GM21528 (cell line): ENCODE measurements around the gene ODAD4.

Source experiments
- ATAC-seq: cut with Tn5 transposase; IDR thresholded peaks from one replicate; pipeline ENCODE4 v1.9.1; 2021; ENCODE audit warnings: mild to moderate bottlenecking, moderate library complexity; ENCODE audit not compliant: unreplicated experiment, low FRiP score

Gene ODAD4

DNA sequence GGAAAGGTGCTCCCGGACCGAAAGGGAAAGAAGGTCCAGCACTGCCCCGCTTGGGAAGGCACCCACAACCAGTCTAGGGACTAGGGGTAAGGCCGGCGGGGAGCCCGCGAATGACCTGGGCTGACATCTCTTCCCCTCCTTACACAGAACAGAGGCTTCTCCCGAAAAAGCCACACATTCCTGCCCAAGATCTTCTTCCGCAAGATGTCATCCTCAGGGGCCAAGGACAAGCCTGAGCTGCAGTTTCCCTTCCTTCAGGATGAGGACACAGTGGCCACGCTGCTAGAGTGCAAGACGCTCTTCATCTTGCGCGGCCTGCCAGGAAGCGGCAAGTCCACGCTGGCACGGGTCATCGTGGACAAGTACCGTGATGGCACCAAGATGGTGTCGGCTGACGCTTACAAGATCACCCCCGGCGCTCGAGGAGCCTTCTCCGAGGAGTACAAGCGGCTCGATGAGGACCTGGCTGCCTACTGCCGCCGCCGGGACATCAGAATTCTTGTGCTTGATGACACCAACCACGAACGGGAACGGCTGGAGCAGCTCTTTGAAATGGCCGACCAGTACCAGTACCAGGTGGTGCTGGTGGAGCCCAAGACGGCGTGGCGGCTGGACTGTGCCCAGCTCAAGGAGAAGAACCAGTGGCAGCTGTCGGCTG lies 37.6 kb downstream of the ODAD4 start:
- no peak for ATAC-seq

DNA sequence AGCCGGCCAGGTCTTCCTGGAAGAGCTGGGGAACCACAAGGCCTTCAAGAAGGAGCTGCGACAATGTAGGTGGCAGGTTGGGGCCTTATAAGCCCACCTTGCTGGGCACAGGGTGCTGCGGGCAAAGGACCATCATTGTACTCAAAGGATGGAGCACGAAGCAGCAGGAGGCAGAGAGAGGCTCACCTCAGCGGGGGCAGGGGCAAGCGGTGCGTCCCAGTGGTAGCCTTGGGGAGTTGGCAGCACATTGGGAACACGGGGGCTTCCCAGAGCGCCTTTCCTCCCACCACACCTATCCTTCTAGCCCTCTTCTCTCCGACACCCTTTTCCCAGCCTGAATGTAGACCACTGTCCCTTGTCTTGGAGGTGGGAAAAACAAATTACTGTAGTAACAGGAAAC lies 38.3 kb downstream of the ODAD4 start:
- no peak for ATAC-seq

DNA sequence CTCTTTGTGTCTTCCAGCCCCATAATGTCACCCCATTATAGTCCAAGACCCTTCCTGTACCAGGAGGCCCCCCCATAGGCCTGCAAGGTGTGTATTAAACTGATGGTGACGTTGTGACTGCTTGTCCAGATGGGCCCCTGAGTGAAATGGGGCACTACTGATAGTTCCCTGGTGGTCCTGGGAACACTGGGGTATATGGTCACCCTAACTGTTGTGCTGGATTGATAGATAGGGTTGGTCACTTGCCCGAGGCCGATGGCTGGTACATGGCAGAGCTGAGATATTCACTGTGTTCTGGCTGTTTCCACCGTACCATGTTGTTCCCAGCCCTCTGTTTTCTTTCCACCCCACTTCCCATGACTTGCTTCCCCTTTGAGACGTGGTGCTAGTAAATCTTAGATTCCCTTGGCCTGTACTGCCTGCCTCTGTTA lies 40.5 kb downstream of the ODAD4 start:
- ATAC-seq = no peak

DNA sequence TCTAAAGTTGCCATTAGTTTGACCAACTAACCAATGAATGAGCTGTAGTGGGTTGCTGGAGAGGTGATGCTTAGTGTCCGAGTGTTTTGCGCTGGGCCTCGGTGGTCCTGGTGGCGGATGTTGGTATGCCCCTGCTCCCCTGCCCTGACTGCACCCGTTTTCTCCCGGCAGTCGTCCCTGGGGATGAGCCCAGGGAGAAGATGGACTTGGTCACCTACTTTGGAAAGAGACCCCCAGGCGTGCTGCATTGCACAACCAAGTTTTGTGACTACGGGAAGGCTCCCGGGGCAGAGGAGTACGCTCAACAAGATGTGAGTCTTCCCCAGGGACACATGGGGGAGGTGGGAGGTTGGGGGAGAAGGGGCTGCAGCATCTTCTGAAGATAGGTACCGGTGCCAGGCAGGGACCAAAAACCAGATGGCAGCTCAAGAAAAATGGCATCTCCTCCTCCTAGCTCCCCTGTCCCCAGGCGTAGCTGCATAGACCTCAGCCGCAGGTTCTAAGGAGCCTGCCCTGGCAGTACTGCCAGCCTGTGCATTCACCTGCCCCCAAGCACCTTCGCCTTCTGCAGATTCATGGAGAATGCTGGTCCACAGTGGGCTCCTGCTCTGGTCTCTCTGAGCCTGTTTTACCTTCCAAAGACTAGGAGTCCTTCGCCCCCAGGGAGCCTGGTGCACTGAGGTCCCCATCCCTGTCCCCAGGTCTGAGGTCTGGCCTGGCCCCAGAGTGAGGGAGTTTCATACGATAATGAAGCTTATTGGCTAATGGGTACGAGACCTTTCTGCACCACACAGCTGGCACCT lies 41.5 kb downstream of the ODAD4 start:
- ATAC-seq = no peak

DNA sequence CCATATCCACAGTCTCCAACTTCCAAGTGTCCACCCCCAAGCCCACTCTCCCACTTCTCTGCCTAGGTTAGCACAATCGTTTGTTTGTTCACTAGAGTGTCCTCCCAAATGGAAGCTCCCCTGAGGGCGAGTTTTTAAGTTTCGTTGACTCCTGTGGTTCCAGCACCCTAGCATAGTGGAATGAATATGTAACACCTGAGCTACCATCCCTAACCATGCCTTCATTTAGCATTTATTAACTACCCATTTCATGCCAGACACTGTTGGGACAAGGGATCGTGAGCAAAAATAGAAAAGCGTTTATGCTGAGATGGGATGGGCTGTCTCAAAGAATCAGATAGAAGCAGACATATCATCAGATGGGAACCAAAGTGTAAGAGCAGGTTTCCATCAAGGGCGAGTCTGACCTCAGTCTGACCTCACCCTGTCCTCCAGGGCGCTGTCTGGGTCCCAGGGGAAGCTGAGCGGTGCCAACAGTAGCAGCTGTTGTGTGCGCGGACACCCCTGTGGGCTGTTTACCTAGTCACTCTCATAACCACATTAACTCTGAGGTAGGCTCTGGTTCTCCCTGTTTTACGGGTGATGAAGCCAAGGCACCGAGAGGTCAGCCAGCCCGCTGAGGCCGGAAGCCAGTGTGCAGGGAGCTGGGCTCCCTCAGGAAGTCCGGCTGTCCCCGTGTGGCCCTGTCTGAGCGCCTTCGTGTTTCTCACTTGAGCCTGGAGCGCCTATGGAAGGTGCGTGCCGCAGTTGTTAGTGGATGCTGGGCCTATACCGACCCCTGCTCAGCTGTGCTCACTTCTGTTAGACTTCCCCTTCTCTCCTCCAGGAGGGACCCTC lies 42.4 kb downstream of the ODAD4 start:
- ATAC-seq = no peak

DNA sequence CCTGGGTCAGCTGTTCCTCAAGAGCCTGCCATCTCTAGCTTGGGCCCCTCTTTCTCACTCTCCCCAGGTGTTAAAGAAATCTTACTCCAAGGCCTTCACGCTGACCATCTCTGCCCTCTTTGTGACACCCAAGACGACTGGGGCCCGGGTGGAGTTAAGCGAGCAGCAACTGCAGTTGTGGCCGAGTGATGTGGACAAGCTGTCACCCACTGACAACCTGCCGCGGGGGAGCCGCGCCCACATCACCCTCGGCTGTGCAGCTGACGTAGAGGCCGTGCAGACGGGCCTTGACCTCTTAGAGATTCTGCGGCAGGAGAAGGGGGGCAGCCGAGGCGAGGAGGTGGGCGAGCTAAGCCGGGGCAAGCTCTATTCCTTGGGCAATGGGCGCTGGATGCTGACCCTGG lies 43.0 kb downstream of the ODAD4 start:
- no peak for ATAC-seq

DNA sequence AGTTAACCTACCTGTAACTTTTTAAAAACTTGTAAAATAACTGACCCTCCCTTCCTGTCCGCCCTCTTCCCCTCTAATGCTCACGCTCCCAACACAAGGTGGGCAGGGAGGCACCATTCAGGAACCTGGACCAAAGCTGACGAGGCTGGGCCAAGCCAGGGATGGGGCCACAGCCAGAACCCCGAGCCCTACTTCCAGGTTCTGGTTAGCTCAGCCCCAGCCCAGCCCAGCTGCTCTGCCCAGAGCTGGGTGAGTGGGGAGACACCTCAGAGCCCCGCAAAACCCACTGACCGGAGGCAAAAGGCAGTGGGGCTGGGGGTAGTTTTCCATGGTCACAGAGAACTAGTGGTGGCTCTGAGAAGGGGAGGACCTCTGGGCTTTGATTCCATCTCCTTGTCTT lies 43.6 kb downstream of the ODAD4 start:
- ATAC-seq = no peak

DNA sequence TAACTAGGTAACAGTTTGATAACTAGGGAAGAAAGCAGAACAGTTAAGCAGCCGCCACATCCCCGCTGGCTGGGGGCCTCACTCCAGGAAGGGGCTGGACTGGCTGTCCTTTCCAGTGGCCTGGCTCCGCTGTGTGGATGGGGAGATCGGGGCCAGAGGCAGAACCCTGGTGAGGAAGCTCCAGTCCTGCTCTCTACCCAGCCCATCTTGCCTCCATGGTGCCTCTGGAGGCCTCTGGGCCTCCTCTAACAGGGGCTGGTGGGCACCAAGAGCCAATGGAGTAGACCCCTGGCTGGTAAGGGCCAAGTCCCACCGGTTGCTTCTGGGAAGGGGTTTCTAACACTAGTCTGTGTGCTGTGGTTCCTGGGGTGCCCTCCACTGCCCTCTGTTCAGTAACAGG lies 44.2 kb downstream of the ODAD4 start:
- no peak for ATAC-seq

DNA sequence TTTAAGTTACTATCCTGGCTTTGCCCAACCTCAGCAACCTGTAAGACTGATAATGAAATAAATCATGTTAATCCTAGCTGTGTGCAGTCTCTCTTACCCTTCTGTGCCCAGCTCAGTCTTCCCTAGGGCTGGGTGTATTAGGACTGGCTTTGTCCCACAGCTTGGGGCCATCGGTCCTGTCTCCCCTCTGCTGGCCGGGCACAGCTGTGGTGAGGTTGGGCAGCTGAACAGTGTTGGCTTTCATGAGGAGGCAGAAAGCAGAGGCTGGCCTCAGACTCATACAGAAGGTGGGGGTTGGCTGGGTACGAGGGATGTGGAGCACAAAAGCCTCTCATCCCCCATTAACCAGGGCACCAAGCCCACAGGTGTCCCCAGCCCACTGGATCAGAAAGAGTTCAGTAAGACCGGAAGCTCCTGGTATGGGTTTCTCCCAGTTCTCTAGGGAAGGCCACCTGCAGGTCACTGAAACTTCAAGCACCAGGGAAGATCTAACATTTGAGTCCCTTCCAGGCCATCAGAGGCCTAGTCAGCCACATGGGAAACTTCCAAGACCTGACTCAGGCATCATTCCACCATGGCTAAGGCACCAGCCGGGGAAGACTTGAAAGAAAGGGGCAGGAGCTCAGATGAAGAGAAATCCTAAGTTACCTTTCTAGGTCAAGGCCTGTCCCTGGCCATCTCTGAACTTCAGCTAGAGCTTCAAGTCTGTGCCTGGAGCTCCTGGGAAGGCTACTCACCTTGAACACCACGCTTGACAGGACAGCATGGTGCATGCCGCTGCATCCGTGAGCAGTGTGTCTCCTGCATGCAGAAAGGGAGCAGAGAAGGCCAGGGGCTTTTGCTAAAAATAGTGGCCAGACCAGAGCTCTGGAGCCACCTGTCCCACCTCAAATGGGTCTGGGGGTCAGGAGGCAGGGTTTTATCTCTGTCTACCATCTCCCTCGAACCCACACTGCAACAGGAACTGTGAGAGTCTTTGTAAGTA lies 45.0 kb downstream of the ODAD4 start:
- no peak for ATAC-seq

DNA sequence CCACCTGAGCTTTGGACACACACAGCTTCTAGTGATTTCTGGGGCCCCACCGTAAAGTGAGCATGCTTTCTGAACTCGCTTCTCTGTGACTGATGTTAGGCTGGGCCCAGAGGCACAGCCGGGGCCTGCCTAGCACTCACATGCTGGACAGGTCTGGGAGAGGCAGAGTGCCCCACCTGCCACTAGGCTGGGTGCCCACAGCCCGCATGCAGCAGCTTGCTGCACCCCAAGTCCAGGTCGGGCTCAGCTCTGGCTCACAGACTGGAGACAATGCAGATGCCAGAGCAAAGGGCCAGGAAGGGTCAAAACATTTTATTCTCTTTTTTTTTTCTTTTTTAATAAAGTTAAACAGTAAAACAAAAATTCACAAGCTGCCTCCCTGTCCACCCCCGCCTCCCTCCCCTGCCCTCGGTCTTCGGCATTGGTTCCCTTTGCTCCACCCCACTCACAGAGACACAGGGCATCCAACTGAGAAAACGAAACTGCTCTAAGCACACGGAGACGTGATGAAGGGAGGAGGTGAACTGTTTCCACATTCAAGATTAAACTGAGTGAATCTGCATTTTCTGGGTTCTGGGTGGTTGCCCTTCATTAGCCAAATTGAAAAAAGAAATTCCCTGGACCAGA lies 45.8 kb downstream of the ODAD4 start:
- no peak for ATAC-seq

DNA sequence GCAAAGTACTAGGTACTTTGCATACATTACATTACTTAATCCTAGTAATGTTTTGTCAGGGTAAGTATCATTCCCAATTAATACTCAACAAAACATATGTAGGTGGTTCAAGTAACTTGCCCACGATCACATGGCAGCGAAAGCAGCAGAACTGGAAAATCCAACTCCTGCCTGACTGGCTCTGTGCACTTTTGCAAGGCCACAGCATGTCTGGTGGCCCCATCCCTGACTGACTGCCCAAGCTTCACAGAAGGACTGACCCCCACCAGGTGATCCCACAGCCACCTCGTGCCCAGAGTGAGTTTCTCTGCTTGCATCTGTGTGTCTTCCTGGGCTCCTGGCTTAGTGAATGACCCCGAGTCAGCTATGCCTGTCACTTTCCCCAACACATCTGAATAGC lies 47.6 kb downstream of the ODAD4 start:
- no peak for ATAC-seq

DNA sequence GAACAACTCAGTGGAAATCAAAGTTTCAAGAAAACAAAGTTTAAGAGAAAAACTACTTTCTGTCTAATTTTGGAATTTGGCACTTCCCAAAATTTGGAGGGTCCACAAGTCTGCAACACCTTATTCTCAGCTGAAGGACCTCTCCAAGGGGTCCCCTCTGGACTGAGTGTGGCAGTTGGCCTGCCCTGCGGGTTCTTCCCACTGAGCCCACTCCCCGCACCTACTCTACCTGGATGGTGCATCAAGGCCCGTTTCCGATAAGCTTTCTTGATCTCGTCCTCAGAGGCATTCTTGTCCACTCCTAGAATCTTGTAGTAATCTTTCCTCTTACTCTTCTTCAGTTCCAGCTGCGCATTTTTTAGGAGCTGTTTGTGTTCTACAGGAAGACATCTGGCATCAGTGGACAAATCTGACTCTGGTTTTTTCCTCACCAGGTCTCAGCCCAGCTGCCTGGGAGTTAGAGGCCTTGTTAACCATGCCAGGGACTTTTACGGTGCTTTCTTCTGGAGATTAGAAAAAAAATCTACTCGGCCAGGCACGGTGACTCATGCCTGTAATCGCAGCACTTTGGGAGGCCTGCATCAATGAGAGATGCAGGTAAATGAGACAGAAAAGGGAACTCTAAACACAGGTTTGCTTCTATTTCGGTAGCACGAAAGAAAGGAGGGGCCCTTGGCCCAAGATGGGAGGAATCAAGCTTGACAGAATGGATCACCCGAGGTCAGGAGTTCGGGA lies 51.8 kb downstream of the ODAD4 start:
- ATAC-seq = no peak

DNA sequence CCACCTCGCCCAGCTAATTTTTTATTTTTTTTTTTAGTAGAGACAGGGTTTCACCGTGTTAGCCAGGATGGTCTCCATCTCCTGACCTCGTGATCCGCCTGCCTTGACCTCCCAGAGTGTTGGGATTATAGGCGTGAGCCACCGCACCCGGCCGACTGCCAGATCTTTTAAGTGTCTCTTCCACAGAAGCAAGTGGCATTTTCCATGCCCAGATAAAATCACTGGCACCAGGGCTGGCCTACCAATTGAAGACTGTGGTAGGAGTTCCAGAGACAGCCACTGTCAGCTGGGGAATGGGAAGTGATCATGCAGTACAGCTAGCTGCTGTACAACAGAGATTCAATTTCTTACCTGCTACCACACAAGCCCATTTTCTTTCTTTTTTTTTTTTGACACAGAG lies 54.0 kb downstream of the ODAD4 start:
- no peak for ATAC-seq

DNA sequence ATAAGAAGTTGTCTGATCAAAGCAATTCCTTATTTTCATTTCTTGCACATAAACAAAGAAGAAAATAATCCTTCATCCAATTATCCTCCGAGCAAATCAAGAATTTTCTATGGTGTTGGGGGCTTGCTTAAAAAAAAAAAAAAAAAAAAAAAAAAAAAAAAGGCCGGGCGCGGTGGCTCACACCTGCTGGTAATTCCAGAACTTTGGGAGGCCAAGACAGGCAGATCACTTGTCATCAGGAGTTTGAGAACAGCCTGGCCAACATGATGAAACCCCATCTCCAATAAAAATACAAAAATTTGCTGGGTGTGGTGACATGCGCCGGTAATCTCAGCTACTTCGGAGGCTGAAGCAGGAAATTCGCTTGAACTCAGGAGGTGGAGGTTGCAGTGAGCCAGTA lies 55.5 kb downstream of the ODAD4 start:
- ATAC-seq = no peak

DNA sequence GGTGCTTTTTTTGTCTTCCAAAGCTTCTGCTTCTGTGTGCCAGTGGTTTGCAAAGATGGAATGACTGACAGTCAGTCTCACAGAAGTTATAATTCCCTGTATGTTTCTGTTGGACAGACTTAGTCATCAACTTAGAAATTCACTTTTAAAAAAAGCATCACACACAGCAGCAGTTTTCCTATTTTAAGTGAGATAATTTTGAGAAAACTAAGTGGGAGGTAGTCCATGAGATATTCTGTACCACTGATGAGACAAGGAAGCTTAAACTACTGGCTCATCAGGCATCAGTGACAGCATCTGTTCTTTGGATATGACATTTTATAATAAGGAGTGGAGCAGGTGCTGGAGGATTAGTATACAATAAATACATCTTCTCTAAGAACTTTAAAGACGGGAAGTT lies 56.2 kb downstream of the ODAD4 start:
- ATAC-seq = no peak

DNA sequence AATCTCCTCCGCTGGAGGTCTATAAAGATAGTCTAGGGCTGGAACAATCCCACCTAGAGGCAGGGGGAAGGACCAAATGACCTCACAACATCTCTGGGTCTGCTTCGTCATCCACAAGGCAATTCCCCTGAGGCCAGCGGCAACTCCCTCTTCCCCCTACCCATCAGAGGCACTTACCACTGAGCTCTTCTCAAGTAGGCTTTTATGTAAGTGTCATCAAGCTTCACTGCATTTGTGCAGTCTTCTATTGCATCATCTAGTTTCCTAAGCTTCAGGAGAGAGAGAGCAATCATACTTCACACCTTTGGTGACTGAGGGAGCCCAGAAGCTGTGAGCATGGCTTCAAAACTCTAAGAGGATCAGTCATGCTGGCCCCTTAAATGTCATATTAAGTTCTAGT lies 57.2 kb downstream of the ODAD4 start:
- ATAC-seq = no peak

DNA sequence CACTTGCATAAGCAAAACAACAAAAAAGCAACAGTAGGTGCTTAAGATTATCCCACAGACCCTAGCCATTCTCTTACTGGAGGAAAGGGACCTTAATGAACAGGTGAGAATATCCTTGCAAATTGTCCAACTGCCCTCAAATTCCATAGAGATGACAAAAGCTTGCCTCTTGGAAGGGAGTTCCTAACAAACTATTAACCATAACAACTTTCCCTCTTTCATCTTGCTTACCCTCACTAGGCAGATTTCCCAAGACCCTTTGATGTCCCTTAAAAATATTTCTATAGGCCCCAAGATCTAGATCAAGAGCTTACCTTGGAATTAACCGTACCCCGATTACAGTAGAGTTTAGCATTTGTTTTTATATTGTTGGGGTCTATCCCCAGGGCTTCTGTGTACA lies 58.0 kb downstream of the ODAD4 start:
- no peak for ATAC-seq

DNA sequence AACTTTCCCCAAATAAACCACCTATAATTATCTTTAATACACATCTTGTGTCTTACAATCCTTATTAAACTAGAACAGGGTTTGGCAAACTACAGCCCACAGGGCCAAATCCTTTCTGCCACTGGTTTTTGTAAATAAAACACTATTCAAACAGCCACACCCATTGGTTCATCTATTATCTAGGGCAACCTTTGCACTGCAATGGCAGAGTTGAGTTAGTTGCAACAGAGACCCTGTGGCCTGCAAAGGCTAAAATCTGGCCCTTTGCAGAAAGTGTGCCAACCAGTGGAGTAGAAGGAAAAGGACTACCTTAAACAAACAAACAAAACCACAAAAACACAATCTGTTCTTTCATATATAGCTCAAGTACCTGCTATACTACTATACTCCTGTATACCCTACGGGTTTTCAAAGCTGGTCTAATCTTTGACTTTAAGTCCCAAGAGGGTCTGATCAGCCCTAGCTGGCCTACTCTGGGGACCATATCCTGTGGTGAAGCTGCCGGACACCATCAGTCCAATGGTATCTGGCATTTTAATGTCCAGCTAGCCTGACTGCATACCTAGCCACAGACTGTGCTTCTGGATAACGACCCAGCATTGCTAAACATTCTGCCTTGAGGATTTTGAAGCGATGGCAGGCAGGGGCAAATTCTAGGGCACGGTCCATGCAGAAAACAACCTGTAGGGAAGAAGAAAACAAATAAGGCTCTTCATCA lies 59.4 kb downstream of the ODAD4 start:
- ATAC-seq = no peak
